ENCODE measurements around the gene IL1RAPL2.

IL1RAPL2 gene

DNA sequence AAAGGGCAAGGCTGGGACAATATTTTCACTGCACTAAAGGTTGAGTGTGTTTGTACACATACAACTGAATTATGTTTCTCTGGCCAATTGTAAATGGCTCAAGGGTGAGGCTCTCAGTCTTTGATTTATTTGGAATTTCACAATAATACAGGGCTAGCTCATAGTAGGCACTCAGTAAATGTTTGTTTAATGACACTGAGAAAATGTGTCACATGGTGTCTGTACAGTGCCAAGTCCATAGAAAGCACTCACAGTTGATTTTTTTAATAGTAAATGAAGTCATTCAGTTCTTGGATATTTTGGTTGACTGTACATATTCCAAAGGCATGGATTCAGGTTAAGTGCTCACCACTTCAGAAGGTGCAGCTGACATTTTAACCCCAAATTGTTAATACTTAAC, 176.4 kb downstream of the IL1RAPL2 start:
- H3K4me1 ChIP-seq (ENCODE audit: insufficient read depth, low read length): no peaks in the 10 kb centered on the region
- H3K9ac ChIP-seq (ENCODE audit: low read length): no peak overlapping the region
- no peak overlapping the region for H3K27ac ChIP-seq (ENCODE audit: low read depth, low read length)
- no peak overlapping the region for H3K4me3 ChIP-seq (ENCODE audit: low read depth in 1 of 2, low read length in 2 of 2)
- no peaks in the 10 kb centered on the region for H3K27me3 ChIP-seq (ENCODE audit: control insufficient read depth in 1 of 2, insufficient read depth in 2 of 2, low read length in 2 of 2)
- no peaks in the 10 kb centered on the region for H3K9me3 ChIP-seq (ENCODE audit: low read length)
- H3K36me3 ChIP-seq (ENCODE audit: insufficient read depth, low read length): no peaks in the 10 kb centered on the region

DNA sequence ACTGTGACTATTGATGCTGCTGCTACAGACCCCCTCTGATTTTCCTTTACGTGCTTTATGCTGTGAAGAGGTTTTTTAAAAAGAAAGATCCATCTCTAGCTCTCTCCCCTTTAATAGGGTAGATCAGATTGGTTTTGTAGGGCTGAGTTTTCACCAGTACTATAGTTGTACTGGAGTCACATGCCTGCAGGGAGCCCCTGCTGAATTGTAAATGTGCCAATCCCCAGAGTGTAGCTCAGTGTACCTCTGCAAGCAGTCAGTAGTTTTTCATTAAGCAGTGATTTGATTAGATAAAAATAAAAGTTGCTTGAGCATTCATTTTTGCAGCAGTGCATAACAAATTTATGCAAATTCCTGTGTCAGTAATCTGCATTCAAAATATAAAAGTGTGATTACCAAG, 179.2 kb downstream of the IL1RAPL2 start:
- no peaks in the 10 kb centered on the region for H3K36me3 ChIP-seq (ENCODE audit: insufficient read depth, low read length)
- H3K9ac ChIP-seq (ENCODE audit: low read length): no peak overlapping the region
- no peaks in the 10 kb centered on the region for H3K27me3 ChIP-seq (ENCODE audit: control insufficient read depth in 1 of 2, insufficient read depth in 2 of 2, low read length in 2 of 2)
- H3K4me3 ChIP-seq (ENCODE audit: low read depth in 1 of 2, low read length in 2 of 2): no peak overlapping the region
- no peak overlapping the region for H3K27ac ChIP-seq (ENCODE audit: low read depth, low read length)
- no peaks in the 10 kb centered on the region for H3K4me1 ChIP-seq (ENCODE audit: insufficient read depth, low read length)
- no peaks in the 10 kb centered on the region for H3K9me3 ChIP-seq (ENCODE audit: low read length)

DNA sequence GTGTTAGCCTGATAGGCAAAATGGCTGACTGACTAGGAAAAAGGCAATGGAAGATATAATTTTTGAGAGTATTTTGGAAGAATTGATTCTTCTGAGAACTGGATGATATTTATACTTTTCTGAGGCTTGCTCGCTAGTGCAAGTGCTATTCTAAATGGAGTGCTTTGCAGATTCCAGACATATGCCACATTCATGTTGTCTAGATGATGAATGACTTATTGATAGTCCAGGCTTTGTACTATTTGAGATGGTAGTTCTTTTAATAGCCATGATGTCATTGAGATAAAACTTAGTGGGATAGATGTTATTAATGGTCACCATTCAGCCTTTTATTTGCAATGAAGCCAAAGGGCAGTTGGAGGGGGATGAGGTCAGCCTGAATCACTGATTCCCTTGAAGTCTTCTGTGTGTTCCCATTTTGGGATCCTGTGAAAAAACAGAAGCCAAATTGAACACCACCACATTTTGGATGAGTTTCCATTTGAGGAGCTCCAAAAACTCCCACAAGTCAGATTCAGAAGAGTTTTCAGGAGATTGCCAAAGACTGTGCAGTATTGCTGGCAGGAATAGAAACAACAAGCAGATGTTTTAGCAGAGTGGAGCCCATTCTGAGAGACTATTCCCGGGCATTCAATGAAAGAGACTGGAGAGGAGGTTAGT, 184.1 kb downstream of the IL1RAPL2 start:
- Histone ChIP-seq H3K4me1 (ENCODE audit: insufficient read depth, low read length) (no peaks in the 10 kb centered on the region), H3K27ac (ENCODE audit: low read depth, low read length) (no peak overlapping the region), H3K9ac (ENCODE audit: low read length) (no peak overlapping the region), H3K27me3 (ENCODE audit: control insufficient read depth in 1 of 2, insufficient read depth in 2 of 2, low read length in 2 of 2) (peaks cover 0 to 6% of the 10 kb centered on the region in 2 donors), H3K9me3 (ENCODE audit: low read length) (no peaks in the 10 kb centered on the region), H3K4me3 (ENCODE audit: low read depth in 1 of 2, low read length in 2 of 2) (no peak overlapping the region), H3K36me3 (ENCODE audit: insufficient read depth, low read length) (no peaks in the 10 kb centered on the region)

DNA sequence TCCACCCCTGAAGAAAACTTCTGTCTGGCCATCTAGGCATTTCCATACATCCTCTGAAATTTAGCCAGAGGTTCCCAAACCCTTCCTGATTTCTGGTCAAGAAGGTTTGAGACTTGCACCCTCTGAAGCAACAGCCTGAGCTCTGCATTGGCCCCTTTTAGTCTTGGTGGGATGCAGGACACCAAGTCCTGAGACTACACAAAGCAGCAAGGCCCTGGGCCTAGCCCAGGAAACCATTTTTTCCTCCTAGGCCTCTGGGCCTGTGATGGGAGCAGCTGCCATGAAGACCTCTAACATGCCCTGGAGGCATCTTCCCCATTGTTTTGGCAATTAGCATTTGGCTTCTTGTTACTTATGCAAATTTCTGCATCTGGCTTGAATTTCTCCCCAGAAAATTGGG, 196.6 kb downstream of the IL1RAPL2 start:
- Histone ChIP-seq H3K4me1 (ENCODE audit: insufficient read depth, low read length) (no peaks in the 10 kb centered on the region), H3K27me3 (ENCODE audit: control insufficient read depth in 1 of 2, insufficient read depth in 2 of 2, low read length in 2 of 2) (no peaks in the 10 kb centered on the region), H3K36me3 (ENCODE audit: insufficient read depth, low read length) (no peaks in the 10 kb centered on the region), H3K4me3 (ENCODE audit: low read depth in 1 of 2, low read length in 2 of 2) (no peak overlapping the region), H3K9me3 (ENCODE audit: low read length) (no peaks in the 10 kb centered on the region), H3K27ac (ENCODE audit: low read depth, low read length) (no peak overlapping the region), H3K9ac (ENCODE audit: low read length) (no peak overlapping the region)

DNA sequence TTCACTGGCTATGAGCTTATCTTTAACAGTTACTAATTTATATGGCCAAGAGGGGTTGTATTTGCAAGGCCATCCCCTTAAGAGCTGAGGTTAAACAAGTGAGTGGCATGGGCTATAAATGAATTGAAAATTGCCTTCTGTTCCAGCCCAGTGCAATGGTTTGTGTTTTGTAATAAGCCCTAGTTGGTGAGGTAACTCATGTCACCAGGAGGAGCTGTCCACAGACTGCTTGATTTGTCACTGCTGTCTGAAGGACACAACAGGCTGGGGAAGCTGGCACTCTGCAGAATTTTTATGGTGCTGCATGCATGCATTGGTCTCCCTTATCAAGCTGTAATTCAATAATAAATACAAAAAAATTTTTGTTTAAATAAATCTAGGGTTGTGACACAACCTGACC, 223.8 kb downstream of the IL1RAPL2 start:
- Histone ChIP-seq H3K27me3 (ENCODE audit: control insufficient read depth in 1 of 2, insufficient read depth in 2 of 2, low read length in 2 of 2) (peaks cover 0 to 1% of the 10 kb centered on the region in 2 donors), H3K4me3 (ENCODE audit: low read depth in 1 of 2, low read length in 2 of 2) (no peak overlapping the region), H3K4me1 (ENCODE audit: insufficient read depth, low read length) (no peaks in the 10 kb centered on the region), H3K9me3 (ENCODE audit: low read length) (no peaks in the 10 kb centered on the region), H3K36me3 (ENCODE audit: insufficient read depth, low read length) (no peaks in the 10 kb centered on the region), H3K27ac (ENCODE audit: low read depth, low read length) (no peak overlapping the region), H3K9ac (ENCODE audit: low read length) (no peak overlapping the region)

DNA sequence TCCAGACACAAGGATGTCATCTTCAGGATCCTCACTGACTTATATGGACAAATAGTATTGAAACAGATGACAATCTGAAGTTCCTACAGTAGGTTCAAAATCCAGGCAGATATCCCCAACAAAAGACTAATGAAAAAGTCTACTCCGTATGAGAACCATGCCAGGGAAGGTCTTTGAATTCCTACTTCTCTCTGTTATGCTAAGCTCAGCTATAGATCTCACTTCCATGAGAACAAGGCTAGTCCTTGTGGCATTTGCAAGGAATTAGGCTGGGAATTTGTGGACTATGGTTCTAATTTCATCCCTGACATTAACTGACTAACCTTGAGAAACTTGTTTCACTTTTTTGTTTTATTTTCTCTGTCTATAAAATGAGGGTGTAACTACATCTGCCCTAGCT, 229.8 kb downstream of the IL1RAPL2 start:
- H3K4me3 ChIP-seq (ENCODE audit: low read depth in 1 of 2, low read length in 2 of 2): no peak overlapping the region
- no peaks in the 10 kb centered on the region for H3K4me1 ChIP-seq (ENCODE audit: insufficient read depth, low read length)
- no peaks in the 10 kb centered on the region for H3K36me3 ChIP-seq (ENCODE audit: insufficient read depth, low read length)
- H3K27ac ChIP-seq (ENCODE audit: low read depth, low read length): no peak overlapping the region
- no peak overlapping the region for H3K9ac ChIP-seq (ENCODE audit: low read length)
- peaks cover 0 to 5% of the 10 kb centered on the region in 2 donors for H3K27me3 ChIP-seq (ENCODE audit: control insufficient read depth in 1 of 2, insufficient read depth in 2 of 2, low read length in 2 of 2)
- H3K9me3 ChIP-seq (ENCODE audit: low read length): no peaks in the 10 kb centered on the region

DNA sequence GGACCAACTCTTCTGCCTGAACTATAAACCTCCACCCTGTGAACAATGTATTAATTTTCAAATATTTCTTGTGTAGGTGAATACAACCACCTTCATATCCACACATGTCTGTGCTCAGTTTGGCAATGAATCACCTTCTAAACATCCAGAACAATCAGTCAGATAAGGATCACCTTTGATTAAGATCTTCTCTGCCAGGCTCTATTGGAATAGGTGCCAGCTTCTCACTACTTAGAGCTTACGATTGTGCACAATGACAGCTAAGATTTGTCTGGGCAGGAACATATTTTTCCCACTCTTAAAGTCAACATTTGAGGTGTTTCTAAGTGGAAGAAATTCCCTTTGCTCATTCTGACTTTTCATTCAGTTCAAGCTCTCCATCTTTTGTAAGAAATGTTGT, 237.2 kb downstream of the IL1RAPL2 start:
- H3K9me3 ChIP-seq (ENCODE audit: low read length): no peaks in the 10 kb centered on the region
- H3K4me3 ChIP-seq (ENCODE audit: low read depth in 1 of 2, low read length in 2 of 2): no peak overlapping the region
- no peaks in the 10 kb centered on the region for H3K36me3 ChIP-seq (ENCODE audit: insufficient read depth, low read length)
- H3K9ac ChIP-seq (ENCODE audit: low read length): no peak overlapping the region
- no peak overlapping the region for H3K27ac ChIP-seq (ENCODE audit: low read depth, low read length)
- H3K27me3 ChIP-seq (ENCODE audit: control insufficient read depth in 1 of 2, insufficient read depth in 2 of 2, low read length in 2 of 2): no peaks in the 10 kb centered on the region
- H3K4me1 ChIP-seq (ENCODE audit: insufficient read depth, low read length): no peaks in the 10 kb centered on the region

DNA sequence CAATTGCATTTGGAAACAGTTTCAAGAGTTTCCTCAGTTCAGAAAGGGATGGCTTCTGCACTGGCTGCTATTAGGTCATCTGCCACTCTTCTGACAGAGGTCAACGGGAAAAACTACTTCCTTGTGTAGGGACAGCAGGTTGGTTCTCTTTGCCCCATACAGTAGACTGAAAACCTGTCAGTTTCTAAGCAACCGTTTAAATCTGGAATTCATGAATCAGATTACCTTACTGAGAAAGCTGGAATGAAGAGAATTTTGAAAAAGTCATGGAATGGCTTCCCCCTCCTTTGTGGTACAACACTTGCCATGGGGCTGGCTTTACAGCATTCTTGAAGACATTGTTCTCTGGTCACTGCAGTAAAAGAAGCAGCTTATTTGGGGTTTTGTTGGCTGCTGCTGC, 240.3 kb downstream of the IL1RAPL2 start:
- H3K27me3 ChIP-seq (ENCODE audit: control insufficient read depth in 1 of 2, insufficient read depth in 2 of 2, low read length in 2 of 2): no peaks in the 10 kb centered on the region
- H3K9me3 ChIP-seq (ENCODE audit: low read length): no peaks in the 10 kb centered on the region
- no peaks in the 10 kb centered on the region for H3K36me3 ChIP-seq (ENCODE audit: insufficient read depth, low read length)
- H3K4me3 ChIP-seq (ENCODE audit: low read depth in 1 of 2, low read length in 2 of 2): no peak overlapping the region
- no peak overlapping the region for H3K27ac ChIP-seq (ENCODE audit: low read depth, low read length)
- H3K9ac ChIP-seq (ENCODE audit: low read length): no peak overlapping the region
- H3K4me1 ChIP-seq (ENCODE audit: insufficient read depth, low read length): no peaks in the 10 kb centered on the region

DNA sequence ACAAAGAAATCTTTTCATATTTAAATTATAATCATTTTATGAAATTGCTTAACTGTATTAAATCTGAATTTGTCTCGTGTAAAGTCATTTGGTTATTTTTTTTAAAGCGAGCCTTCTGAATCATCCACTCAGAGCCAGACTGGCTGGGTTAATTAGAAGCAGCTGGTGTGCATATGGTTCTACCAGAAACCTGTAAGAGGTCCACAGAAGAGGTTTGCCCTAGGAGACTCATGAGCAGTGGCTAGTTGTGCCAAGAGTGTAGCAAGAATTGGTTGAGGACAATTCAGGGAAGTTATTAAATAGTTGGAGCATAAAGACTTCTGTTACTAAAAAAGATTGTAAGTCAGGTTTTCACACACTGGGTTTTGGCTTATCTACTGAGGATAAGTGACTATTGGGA, 267.4 kb downstream of the IL1RAPL2 start:
- H3K4me1 ChIP-seq (ENCODE audit: insufficient read depth, low read length): no peaks in the 10 kb centered on the region
- no peak overlapping the region for H3K9ac ChIP-seq (ENCODE audit: low read length)
- H3K9me3 ChIP-seq (ENCODE audit: low read length): no peaks in the 10 kb centered on the region
- no peak overlapping the region for H3K27ac ChIP-seq (ENCODE audit: low read depth, low read length)
- H3K36me3 ChIP-seq (ENCODE audit: insufficient read depth, low read length): no peaks in the 10 kb centered on the region
- no peaks in the 10 kb centered on the region for H3K27me3 ChIP-seq (ENCODE audit: control insufficient read depth in 1 of 2, insufficient read depth in 2 of 2, low read length in 2 of 2)
- H3K4me3 ChIP-seq (ENCODE audit: low read depth in 1 of 2, low read length in 2 of 2): no peak overlapping the region

DNA sequence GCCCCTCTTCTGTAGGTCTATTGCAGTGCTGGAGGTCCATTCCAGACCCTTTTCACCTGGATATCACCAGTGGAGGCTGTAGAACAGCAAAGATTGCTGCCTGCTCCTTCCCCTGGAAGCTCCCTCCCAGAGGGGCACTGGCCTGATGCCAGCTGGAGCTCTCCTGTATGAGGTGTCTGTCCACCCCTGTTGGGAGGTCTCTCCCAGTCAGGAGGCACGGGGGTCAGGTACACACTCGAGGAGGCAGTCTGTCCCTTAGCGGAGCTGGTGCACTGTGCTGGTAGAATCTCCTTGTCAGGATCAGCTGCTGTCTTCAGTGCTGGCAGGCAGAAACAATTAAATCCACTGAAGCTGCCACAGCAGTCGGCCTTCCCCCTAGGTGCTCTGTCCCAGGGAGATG, 276.6 kb downstream of the IL1RAPL2 start:
- Histone ChIP-seq H3K9me3 (ENCODE audit: low read length) (no peaks in the 10 kb centered on the region), H3K4me1 (ENCODE audit: insufficient read depth, low read length) (no peaks in the 10 kb centered on the region)

DNA sequence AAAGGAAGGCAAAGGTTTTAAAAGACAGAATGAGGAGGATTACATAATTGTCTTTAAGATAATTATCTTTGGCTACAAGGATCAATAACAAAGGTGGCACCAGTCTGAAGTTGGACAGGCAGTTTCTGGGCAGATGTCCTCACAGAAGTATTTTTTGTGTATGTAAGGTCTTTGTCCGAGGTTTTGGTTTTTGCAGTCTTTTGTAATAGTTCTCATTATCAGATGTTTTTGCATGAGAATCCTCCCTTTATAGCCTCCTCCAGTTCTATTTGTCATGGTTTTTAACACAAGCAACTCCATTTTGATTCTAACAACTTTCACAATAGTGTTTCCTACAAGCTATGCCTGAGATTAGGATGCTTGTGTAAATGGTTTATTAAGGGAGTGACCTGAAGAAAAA, 286.2 kb downstream of the IL1RAPL2 start:
- no peaks in the 10 kb centered on the region for H3K27me3 ChIP-seq (ENCODE audit: control insufficient read depth in 1 of 2, insufficient read depth in 2 of 2, low read length in 2 of 2)
- no peaks in the 10 kb centered on the region for H3K9me3 ChIP-seq (ENCODE audit: low read length)
- H3K36me3 ChIP-seq (ENCODE audit: insufficient read depth, low read length): no peaks in the 10 kb centered on the region
- no peak overlapping the region for H3K27ac ChIP-seq (ENCODE audit: low read depth, low read length)
- H3K9ac ChIP-seq (ENCODE audit: low read length): no peak overlapping the region
- H3K4me3 ChIP-seq (ENCODE audit: low read depth in 1 of 2, low read length in 2 of 2): no peak overlapping the region
- no peaks in the 10 kb centered on the region for H3K4me1 ChIP-seq (ENCODE audit: insufficient read depth, low read length)

More for the DNA sequence above, 276.6 kb downstream of the IL1RAPL2 start:
- Histone ChIP-seq H3K27ac (ENCODE audit: low read depth, low read length) (no peak overlapping the region), H3K27me3 (ENCODE audit: control insufficient read depth in 1 of 2, insufficient read depth in 2 of 2, low read length in 2 of 2) (no peaks in the 10 kb centered on the region), H3K36me3 (ENCODE audit: insufficient read depth, low read length) (no peaks in the 10 kb centered on the region), H3K9ac (ENCODE audit: low read length) (no peak overlapping the region), H3K4me3 (ENCODE audit: low read depth in 1 of 2, low read length in 2 of 2) (no peak overlapping the region)

DNA sequence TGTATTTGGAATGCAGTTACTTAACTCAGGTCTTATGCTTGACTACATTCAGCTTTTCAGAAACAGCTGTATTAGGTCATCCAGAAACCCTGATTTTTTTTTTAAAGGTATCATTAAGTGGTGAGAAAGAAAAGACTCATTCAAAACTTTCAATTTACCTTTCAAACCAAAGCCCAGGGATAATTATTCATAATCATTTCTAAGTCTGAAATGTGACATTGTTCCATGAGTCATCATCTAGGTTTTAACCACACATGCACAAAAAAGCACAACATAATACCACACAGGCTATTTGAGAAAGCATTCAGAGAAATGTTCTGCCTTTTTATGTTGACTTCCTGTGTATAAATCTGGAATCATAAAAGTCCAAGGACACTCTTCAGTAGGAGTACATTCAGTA, 288.2 kb downstream of the IL1RAPL2 start:
- Histone ChIP-seq H3K27ac (ENCODE audit: low read depth, low read length) (no peak overlapping the region), H3K27me3 (ENCODE audit: control insufficient read depth in 1 of 2, insufficient read depth in 2 of 2, low read length in 2 of 2) (no peaks in the 10 kb centered on the region), H3K4me3 (ENCODE audit: low read depth in 1 of 2, low read length in 2 of 2) (no peak overlapping the region), H3K36me3 (ENCODE audit: insufficient read depth, low read length) (no peaks in the 10 kb centered on the region), H3K4me1 (ENCODE audit: insufficient read depth, low read length) (no peaks in the 10 kb centered on the region), H3K9ac (ENCODE audit: low read length) (no peak overlapping the region), H3K9me3 (ENCODE audit: low read length) (no peaks in the 10 kb centered on the region)
